ENCODE data around the gene PLEKHJ1.

GRCh38 chr19:2242092-2242537, 6.0 kb upstream of the PLEKHJ1 start:
- no peak for TF ChIP-seq EZH2 (IDR thresholded peaks at IDR 0.05; ENCODE audit: borderline replicate concordance, low read depth, low read length, poor library complexity, severe bottlenecking)
- TF ChIP-seq, protein P1, sequence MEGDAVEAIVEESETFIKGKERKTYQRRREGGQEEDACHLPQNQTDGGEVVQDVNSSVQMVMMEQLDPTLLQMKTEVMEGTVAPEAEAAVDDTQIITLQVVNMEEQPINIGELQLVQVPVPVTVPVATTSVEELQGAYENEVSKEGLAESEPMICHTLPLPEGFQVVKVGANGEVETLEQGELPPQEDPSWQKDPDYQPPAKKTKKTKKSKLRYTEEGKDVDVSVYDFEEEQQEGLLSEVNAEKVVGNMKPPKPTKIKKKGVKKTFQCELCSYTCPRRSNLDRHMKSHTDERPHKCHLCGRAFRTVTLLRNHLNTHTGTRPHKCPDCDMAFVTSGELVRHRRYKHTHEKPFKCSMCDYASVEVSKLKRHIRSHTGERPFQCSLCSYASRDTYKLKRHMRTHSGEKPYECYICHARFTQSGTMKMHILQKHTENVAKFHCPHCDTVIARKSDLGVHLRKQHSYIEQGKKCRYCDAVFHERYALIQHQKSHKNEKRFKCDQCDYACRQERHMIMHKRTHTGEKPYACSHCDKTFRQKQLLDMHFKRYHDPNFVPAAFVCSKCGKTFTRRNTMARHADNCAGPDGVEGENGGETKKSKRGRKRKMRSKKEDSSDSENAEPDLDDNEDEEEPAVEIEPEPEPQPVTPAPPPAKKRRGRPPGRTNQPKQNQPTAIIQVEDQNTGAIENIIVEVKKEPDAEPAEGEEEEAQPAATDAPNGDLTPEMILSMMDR (conservative IDR thresholded peaks at IDR 0.05; ENCODE audit: low read depth, low read length), result no peak
